ENCODE results near the gene LRRC2.

GRCh38 chr3:46485779-46486175, 80.3 kb downstream of the LRRC2 start:
- TF ChIP-seq, protein P1, sequence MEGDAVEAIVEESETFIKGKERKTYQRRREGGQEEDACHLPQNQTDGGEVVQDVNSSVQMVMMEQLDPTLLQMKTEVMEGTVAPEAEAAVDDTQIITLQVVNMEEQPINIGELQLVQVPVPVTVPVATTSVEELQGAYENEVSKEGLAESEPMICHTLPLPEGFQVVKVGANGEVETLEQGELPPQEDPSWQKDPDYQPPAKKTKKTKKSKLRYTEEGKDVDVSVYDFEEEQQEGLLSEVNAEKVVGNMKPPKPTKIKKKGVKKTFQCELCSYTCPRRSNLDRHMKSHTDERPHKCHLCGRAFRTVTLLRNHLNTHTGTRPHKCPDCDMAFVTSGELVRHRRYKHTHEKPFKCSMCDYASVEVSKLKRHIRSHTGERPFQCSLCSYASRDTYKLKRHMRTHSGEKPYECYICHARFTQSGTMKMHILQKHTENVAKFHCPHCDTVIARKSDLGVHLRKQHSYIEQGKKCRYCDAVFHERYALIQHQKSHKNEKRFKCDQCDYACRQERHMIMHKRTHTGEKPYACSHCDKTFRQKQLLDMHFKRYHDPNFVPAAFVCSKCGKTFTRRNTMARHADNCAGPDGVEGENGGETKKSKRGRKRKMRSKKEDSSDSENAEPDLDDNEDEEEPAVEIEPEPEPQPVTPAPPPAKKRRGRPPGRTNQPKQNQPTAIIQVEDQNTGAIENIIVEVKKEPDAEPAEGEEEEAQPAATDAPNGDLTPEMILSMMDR (IDR thresholded peaks at IDR 0.05) = no peak
- no peak for TF ChIP-seq ZFX (IDR thresholded peaks at IDR 0.05; ENCODE audit: borderline replicate concordance)
